CD14-positive monocyte (primary cell): ENCODE data around the gene B4GALT2. TPM values are rescaled to one million over a fixed set of nuclear protein-coding genes. Genes with fewer than 3 reads are reported as not detected.

Experiments used
- DNase-seq, 3 donors: peaks; one replicate each; pipeline ENCODE4 v3.0.0-alpha.2; 2011 to 2022
- H2AFZ ChIP-seq: 2 replicates; pipeline ENCODE4 v1.6.0; 2012; ENCODE audit warnings: mild to moderate bottlenecking, low read depth, low read length, inconsistent platforms; ENCODE audit not compliant: insufficient read depth, poor library complexity, severe bottlenecking
- H3K27ac ChIP-seq, 2 donors: 1 replicate in 1 of 2; 2 replicates in 1 of 2; pipeline ENCODE4 v1.5.1; 2012 to 2013; ENCODE audit warnings: low read length in 2 of 2, control low read depth in 1 of 2, inconsistent platforms in 1 of 2, low read depth in 1 of 2, mild to moderate bottlenecking in 1 of 2
- H3K27me3 ChIP-seq, 2 donors: one replicate each; pipeline versions ENCODE4 v1.6.0 to v1.6.1; 2011 to 2013; ENCODE audit warnings: low read length in 2 of 2; ENCODE audit not compliant: control insufficient read depth in 2 of 2, insufficient read depth in 2 of 2
- H3K36me3 ChIP-seq, 2 donors: replicated peaks in 1 of 2; 1 replicate in 1 of 2; 2 replicates in 1 of 2; pipeline versions ENCODE4 v1.5.1 to v1.6.1; 2012 to 2013; ENCODE audit warnings: low read length in 2 of 2, control low read depth in 1 of 2, inconsistent platforms in 1 of 2, mild to moderate bottlenecking in 1 of 2; ENCODE audit not compliant: insufficient read depth in 2 of 2, control insufficient read depth in 1 of 2
- H3K4me1 ChIP-seq, 2 donors: 1 replicate in 1 of 2; 2 replicates in 1 of 2; pipeline versions ENCODE4 v1.5.1 to v1.6.1; 2012 to 2013; ENCODE audit warnings: low read length in 2 of 2, control low read depth in 1 of 2, inconsistent platforms in 1 of 2, mild to moderate bottlenecking in 1 of 2, moderate library complexity in 1 of 2; ENCODE audit not compliant: insufficient read depth in 2 of 2, control insufficient read depth in 1 of 2
- H3K4me2 ChIP-seq: replicated peaks from 2 replicates; pipeline ENCODE3; 2012; ENCODE audit warnings: low read length, moderate library complexity, mild to moderate bottlenecking; ENCODE audit not compliant: poor library complexity, severe bottlenecking; ENCODE audit errors: extremely low read depth
- H3K4me3 ChIP-seq, 3 experiments: fragments of 200-600 bp in 1 of 3; sonication (generic) in 1 of 3; replicated peaks in 1 of 3; 1 replicate in 2 of 3; 2 replicates in 1 of 3; pipeline ENCODE4 v1.5.1; 2011 to 2013; ENCODE audit warnings: low read length in 3 of 3, mild to moderate bottlenecking in 3 of 3, control low read depth in 2 of 3, low read depth in 2 of 3, inconsistent platforms in 1 of 3, moderate library complexity in 1 of 3
- H3K79me2 ChIP-seq: 2 replicates; pipeline ENCODE4 v1.6.0; 2012; ENCODE audit warnings: mild to moderate bottlenecking, control low read depth, inconsistent platforms, low read length, moderate library complexity; ENCODE audit not compliant: insufficient read depth
- H3K9ac ChIP-seq: 2 replicates; pipeline ENCODE4 v1.6.0; 2017; ENCODE audit warnings: low read length, mild to moderate bottlenecking; ENCODE audit not compliant: insufficient read depth, poor library complexity, severe bottlenecking
- H3K9me3 ChIP-seq, 2 donors: replicated peaks in 1 of 2; 1 replicate in 1 of 2; 2 replicates in 1 of 2; pipeline versions ENCODE4 v1.5.1 to v1.6.1; 2012 to 2013; ENCODE audit warnings: low read length in 2 of 2, control low read depth in 1 of 2; ENCODE audit not compliant: control insufficient read depth in 1 of 2, insufficient read depth in 1 of 2
- H4K20me1 ChIP-seq: 2 replicates; pipeline ENCODE4 v1.6.0; 2012; ENCODE audit warnings: mild to moderate bottlenecking, low read length, control low read depth, moderate library complexity; ENCODE audit not compliant: insufficient read depth
- H3K27ac Mint-ChIP-seq, 7 donors: one replicate each; pipeline ENCODE4 v1.8.0; 2020; ENCODE audit warnings: mild to moderate bottlenecking in 7 of 7, mixed read lengths in 7 of 7, moderate library complexity in 6 of 7, inconsistent platforms in 2 of 7
- H3K27me3 Mint-ChIP-seq, 3 donors: one replicate each; pipeline ENCODE4 v1.8.0; 2021 to 2022; ENCODE audit warnings: low read depth in 3 of 3, mild to moderate bottlenecking in 3 of 3, mixed read lengths in 3 of 3, moderate library complexity in 3 of 3, inconsistent platforms in 1 of 3
- H3K36me3 Mint-ChIP-seq, 2 donors: one replicate each; pipeline ENCODE4 v1.8.0; 2020; ENCODE audit warnings: mixed read lengths in 2 of 2, inconsistent platforms in 1 of 2, mild to moderate bottlenecking in 1 of 2
- H3K4me1 Mint-ChIP-seq: one replicate; pipeline ENCODE4 v1.8.0; 2020; ENCODE audit warnings: mild to moderate bottlenecking, mixed read lengths
- H3K4me3 Mint-ChIP-seq, 2 donors: one replicate each; pipeline ENCODE4 v1.8.0; 2020; ENCODE audit warnings: mild to moderate bottlenecking in 2 of 2, mixed read lengths in 2 of 2, moderate library complexity in 1 of 2
- H3K9me3 Mint-ChIP-seq, 7 donors: one replicate each; pipeline ENCODE4 v1.8.0; 2020 to 2022; ENCODE audit warnings: mixed read lengths in 7 of 7, mild to moderate bottlenecking in 6 of 7, moderate library complexity in 6 of 7, inconsistent platforms in 2 of 7
- CTCF ChIP-seq: fragments of 200-600 bp; IDR thresholded peaks from one replicate; pipeline ENCODE4 v1.8.0; 2022; ENCODE audit warnings: antibody characterized with exemption, mild to moderate bottlenecking
- WGBS: methylation state at CpG from one replicate; pipeline ENCODE4 v1.1.5; 2013; ENCODE audit warnings: missing lambda C conversion rate; ENCODE audit not compliant: insufficient coverage; 5-methylcytosine and 5-hydroxymethylcytosine counted together
- intact Hi-C, 2 donors: fragments of 100-400 bp; cut with micrococcal nuclease; formaldehyde crosslinking; loops; one replicate each; pipeline versions ENCODE4 v1.15.0 to v1.15.1; 2023
- polyA plus RNA-seq, 3 donors: library from polyadenylated mRNA; depleted of rRNA in 1 of 3; unstranded in 2 of 3; stranded (reverse) in 1 of 3; fragments of 300-500 nt in 2 of 3; fragments of >200 nt in 1 of 3; fragmentation: Illumina TruSeq in 2 of 3; gene quantifications; 1 replicate in 2 of 3; 2 replicates in 1 of 3; pipeline ENCODE4 v1.2.3, GENCODE V29; 2012 to 2021

The B4GALT2 gene
- polyA plus RNA-seq, 3 donors = 0.30 to 0.35 TPM; not detected in 1

GRCh38 chr1:43952731-43953346 is 26.2 kb upstream of the B4GALT2 start:
- no peaks in the 10 kb centered on the region for H3K9me3 ChIP-seq
- H3K4me2 ChIP-seq = no peak overlapping the region
- no peak overlapping the region for H3K4me3 ChIP-seq
- no peak overlapping the region for H3K27ac Mint-ChIP-seq
- no peaks in the 10 kb centered on the region for H3K9me3 Mint-ChIP-seq
- 97% methylated on average over 4 of the region's 8 CpGs for WGBS
- H4K20me1 ChIP-seq = peaks cover 4% of the 10 kb centered on the region
- no peak overlapping the region for H2AFZ ChIP-seq
- peaks cover 4 to 5% of the 10 kb centered on the region in 2 donors for H3K4me1 ChIP-seq
- intact Hi-C loops = no loop called here
- peaks cover 13% of the 10 kb centered on the region for H3K79me2 ChIP-seq
- TF ChIP-seq CTCF = no peak
- H3K9ac ChIP-seq = no peak overlapping the region
- peaks cover 28 to 54% of the 10 kb centered on the region in 2 donors for H3K36me3 ChIP-seq
- H3K36me3 Mint-ChIP-seq = peaks cover 28 to 46% of the 10 kb centered on the region in 2 donors
- no peak for DNase-seq
- H3K4me3 Mint-ChIP-seq = no peak overlapping the region
- no peaks in the 10 kb centered on the region for H3K27me3 Mint-ChIP-seq
- H3K27ac ChIP-seq = no peak overlapping the region
- H3K4me1 Mint-ChIP-seq = peaks cover 17% of the 10 kb centered on the region
- no peaks in the 10 kb centered on the region for H3K27me3 ChIP-seq

- Histone ChIP-seq H3K4me3 (no peak overlapping the region), H4K20me1 (peaks cover 4% of the 10 kb centered on the region), H2AFZ (no peak overlapping the region), H3K27ac (no peak overlapping the region), H3K27me3 (no peaks in the 10 kb centered on the region), H3K4me2 (no peak overlapping the region), H3K9ac (no peak overlapping the region), H3K9me3 (no peaks in the 10 kb centered on the region), H3K4me1 (no peaks in the 10 kb centered on the region), H3K79me2 (peaks cover 10% of the 10 kb centered on the region), H3K36me3 (peaks cover 33 to 59% of the 10 kb centered on the region in 2 donors)
- H3K27me3 Mint-ChIP-seq = no peaks in the 10 kb centered on the region
- TF ChIP-seq CTCF = no peak
- H3K4me3 Mint-ChIP-seq = no peak overlapping the region
- H3K36me3 Mint-ChIP-seq = peaks cover 33 to 51% of the 10 kb centered on the region in 2 donors
- peak overlapping the region in 1 of 7 donors; percentile 52 for H3K27ac Mint-ChIP-seq
- no peak for DNase-seq
- no peaks in the 10 kb centered on the region for H3K9me3 Mint-ChIP-seq
- peaks cover 12% of the 10 kb centered on the region for H3K4me1 Mint-ChIP-seq
- intact Hi-C loops = no loop called here
- WGBS = 91% methylated on average over 2 of the region's 3 CpGs
Observed at GRCh38 chr1:43953361-43953760, 25.6 kb upstream of the B4GALT2 start.
